VCaP (cell line): ENCODE measurements around the gene ODF4.

Experiments
- H3K27ac ChIP-seq: fragments of 450-650 bp; 2 replicates; pipeline ENCODE4 v1.5.1; 2017
- CTCF ChIP-seq: fragments of 450-650 bp; conservative IDR thresholded peaks from 2 replicates; pipeline ENCODE4 v1.5.1; 2017; ENCODE audit warnings: mild to moderate bottlenecking, moderate library complexity

ODF4 gene

GRCh38 chr17:8318010-8318935 lies 21.4 kb upstream of the ODF4 start:
- no peak overlapping the region for H3K27ac ChIP-seq
- TF ChIP-seq CTCF = no peak

- no peak overlapping the region for H3K27ac ChIP-seq
- TF ChIP-seq CTCF = no peak
These were observed 19.4 kb upstream of the ODF4 start for GRCh38 chr17:8320262-8320661.

- no peak for TF ChIP-seq CTCF
- H3K27ac ChIP-seq = no peak overlapping the region
These were observed 18.6 kb upstream of the ODF4 start for GRCh38 chr17:8320990-8321389.

- no peak overlapping the region for H3K27ac ChIP-seq
These were observed 17.6 kb upstream of the ODF4 start for GRCh38 chr17:8322061-8322460.

GRCh38 chr17:8324132-8324531 lies 15.5 kb upstream of the ODF4 start:
- no peak for TF ChIP-seq CTCF
- no peak overlapping the region for H3K27ac ChIP-seq

More at GRCh38 chr17:8322061-8322460, 17.6 kb upstream of the ODF4 start:
- TF ChIP-seq CTCF = no peak

GRCh38 chr17:8324923-8325322 lies 14.7 kb upstream of the ODF4 start:
- no peak overlapping the region for H3K27ac ChIP-seq
- TF ChIP-seq CTCF = no peak

- H3K27ac ChIP-seq = no peak overlapping the region
- no peak for TF ChIP-seq CTCF
These were observed 12.9 kb upstream of the ODF4 start for GRCh38 chr17:8326511-8327302.
